H1 (cell line): Measurements from ENCODE around the gene CTF1. TPM values are rescaled to one million over a fixed set of nuclear protein-coding genes. Genes with fewer than 3 reads are reported as not detected.

Experiments
- CTCF ChIA-PET: fragments of 300-600 bp; sonication (Branson Sonifier 250); formaldehyde crosslinking; loops from one replicate; lab custom pipeline; 2021; ENCODE audit not compliant: partially characterized antibody; lab: Charles Lee
- POLR2A ChIA-PET: fragments of 300-600 bp; sonication (Branson Sonifier 250); formaldehyde crosslinking; loops from one replicate; lab custom pipeline; 2021; ENCODE audit warnings: inconsistent platforms; ENCODE audit not compliant: partially characterized antibody; lab: Charles Lee
- DNase-seq, 2 experiments: peaks; one replicate each; pipeline versions ENCODE4 v3.0.0 to v3.0.0-alpha.2; 2010 to 2022; ENCODE audit warnings: low spot score in 2 of 2, low read depth in 1 of 2, mixed read lengths in 1 of 2
- FAIRE-seq: peaks from 2 replicates; lab custom pipeline; 2011; peaks lifted over from hg19 to GRCh38; lab: Jason Lieb, UNC
- H2AFZ ChIP-seq: 2 replicates; pipeline ENCODE4 v1.8.1; 2012; ENCODE audit warnings: low read length, inconsistent platforms
- H2AK5ac ChIP-seq: 2 replicates; pipeline ENCODE4 v1.6.1; 2013; ENCODE audit warnings: low read depth, low read length
- H2BK120ac ChIP-seq: replicated peaks from 2 replicates; pipeline ENCODE3; 2013; ENCODE audit warnings: low read depth, low read length, inconsistent platforms
- H2BK12ac ChIP-seq: 2 replicates; pipeline ENCODE4 v1.6.1; 2013; ENCODE audit warnings: low read depth, low read length
- H2BK15ac ChIP-seq: 2 replicates; pipeline ENCODE4 v1.6.1; 2013; ENCODE audit warnings: low read length
- H2BK20ac ChIP-seq: 2 replicates; pipeline ENCODE4 v1.6.1; 2013; ENCODE audit warnings: low read length
- H2BK5ac ChIP-seq: 2 replicates; pipeline ENCODE4 v1.6.1; 2013; ENCODE audit warnings: low read depth, low read length
- H3K14ac ChIP-seq: 2 replicates; pipeline ENCODE4 v1.6.1; 2013; ENCODE audit warnings: inconsistent platforms; ENCODE audit not compliant: insufficient read length
- H3K18ac ChIP-seq: 2 replicates; pipeline ENCODE4 v1.6.1; 2013; ENCODE audit warnings: low read length; ENCODE audit errors: extremely low read depth
- H3K23ac ChIP-seq: 2 replicates; pipeline ENCODE4 v1.6.1; 2013; ENCODE audit warnings: inconsistent platforms; ENCODE audit not compliant: insufficient read length
- H3K23me2 ChIP-seq: 2 replicates; pipeline ENCODE4 v1.6.1; 2013; ENCODE audit warnings: low read depth, low read length
- H3K27ac ChIP-seq: 2 replicates; pipeline ENCODE4 v1.6.1; 2011; ENCODE audit warnings: low read depth, low read length, inconsistent platforms
- H3K27me3 ChIP-seq, 4 experiments: replicated peaks in 1 of 4; 1 replicate in 1 of 4; 2 replicates in 3 of 4; pipeline versions ENCODE4 v1.6.1 to v1.8.1; 2011 to 2013; ENCODE audit warnings: low read length in 3 of 4, mild to moderate bottlenecking in 3 of 4, inconsistent platforms in 2 of 4, mixed read lengths in 2 of 4, moderate library complexity in 1 of 4; ENCODE audit not compliant: control insufficient read depth in 3 of 4, insufficient read depth in 3 of 4; ENCODE audit errors: extremely low read depth in 1 of 4
- H3K36me3 ChIP-seq, 4 experiments: 2 replicates each; pipeline versions ENCODE4 v1.6.1 to v1.8.1; 2011 to 2013; ENCODE audit warnings: mild to moderate bottlenecking in 4 of 4, low read length in 3 of 4, moderate library complexity in 2 of 4, control low read depth in 1 of 4, inconsistent platforms in 1 of 4; ENCODE audit not compliant: insufficient read depth in 4 of 4, control insufficient read depth in 2 of 4
- H3K4ac ChIP-seq: replicated peaks from 2 replicates; pipeline ENCODE3; 2013; ENCODE audit warnings: low read length, low read depth, mixed read lengths, inconsistent platforms; ENCODE audit not compliant: insufficient read length
- H3K4me1 ChIP-seq, 4 experiments: replicated peaks in 1 of 4; 1 replicate in 1 of 4; 2 replicates in 3 of 4; pipeline versions ENCODE4 v1.6.1 to v1.8.1; 2011 to 2013; ENCODE audit warnings: low read length in 3 of 4, inconsistent platforms in 2 of 4, mixed read lengths in 1 of 4; ENCODE audit not compliant: insufficient read depth in 4 of 4, control insufficient read depth in 3 of 4
- H3K4me2 ChIP-seq, 2 experiments: 2 replicates each; pipeline versions ENCODE4 v1.6.1 to v1.8.1; 2011 to 2013; ENCODE audit warnings: low read depth in 2 of 2, low read length in 2 of 2, control low read depth in 1 of 2, inconsistent platforms in 1 of 2, mild to moderate bottlenecking in 1 of 2; ENCODE audit not compliant: insufficient read depth in 1 of 2
- H3K4me3 ChIP-seq, 4 experiments: fragments of 200-600, 300-600 bp in 1 of 4; sonication (generic), shearing (Covaris generic), sonication (Bioruptor Twin) in 1 of 4; 2 replicates each; pipeline versions ENCODE4 v1.5.1 to v1.8.1; 2011 to 2016; ENCODE audit warnings: low read length in 4 of 4, low read depth in 3 of 4, control low read depth in 2 of 4, inconsistent platforms in 2 of 4, mild to moderate bottlenecking in 2 of 4, mixed read lengths in 1 of 4, moderate library complexity in 1 of 4; ENCODE audit not compliant: insufficient read depth in 2 of 4; ENCODE audit errors: extremely low read depth in 1 of 4
- H3K56ac ChIP-seq: replicated peaks from 2 replicates; pipeline ENCODE3; 2013; ENCODE audit warnings: low read depth, mild to moderate bottlenecking, mixed read lengths, low read length, inconsistent platforms; ENCODE audit not compliant: insufficient read length
- H3K79me1 ChIP-seq: 2 replicates; pipeline ENCODE4 v1.6.1; 2013; ENCODE audit warnings: low read depth, low read length, control low read depth
- H3K79me2 ChIP-seq, 2 experiments: 2 replicates each; pipeline versions ENCODE4 v1.6.1 to v1.8.1; 2012 to 2013; ENCODE audit warnings: low read length in 2 of 2, mild to moderate bottlenecking in 2 of 2, inconsistent platforms in 1 of 2; ENCODE audit not compliant: insufficient read depth in 2 of 2, control insufficient read depth in 1 of 2
- H3K9ac ChIP-seq, 4 experiments: replicated peaks in 1 of 4; 1 replicate in 1 of 4; 2 replicates in 3 of 4; pipeline versions ENCODE4 v1.6.1 to v1.8.1; 2011 to 2013; ENCODE audit warnings: low read depth in 3 of 4, low read length in 3 of 4, control low read depth in 2 of 4, mild to moderate bottlenecking in 2 of 4, moderate library complexity in 2 of 4, inconsistent platforms in 1 of 4; ENCODE audit errors: extremely low read depth in 1 of 4
- H3K9me3 ChIP-seq, 2 experiments: 2 replicates each; pipeline versions ENCODE4 v1.6.1 to v1.8.1; 2012 to 2013; ENCODE audit warnings: mild to moderate bottlenecking in 2 of 2, moderate library complexity in 2 of 2, control low read depth in 1 of 2, inconsistent platforms in 1 of 2, low read depth in 1 of 2, low read length in 1 of 2, mixed read lengths in 1 of 2; ENCODE audit not compliant: insufficient read depth in 2 of 2
- H4K20me1 ChIP-seq, 2 experiments: replicated peaks in 1 of 2; 2 replicates each; pipeline versions ENCODE3 to v1.8.1; 2011 to 2013; ENCODE audit warnings: inconsistent platforms in 2 of 2, low read length in 2 of 2, mild to moderate bottlenecking in 1 of 2; ENCODE audit not compliant: insufficient read depth in 2 of 2, control insufficient read depth in 1 of 2
- H4K5ac ChIP-seq: 2 replicates; pipeline ENCODE4 v1.6.1; 2013; ENCODE audit warnings: low read length, low read depth, mixed read lengths, inconsistent platforms; ENCODE audit not compliant: insufficient read length
- H4K8ac ChIP-seq: 2 replicates; pipeline ENCODE4 v1.8.0; 2013; ENCODE audit warnings: mild to moderate bottlenecking, moderate library complexity, low read length, inconsistent platforms; ENCODE audit not compliant: insufficient read depth; ENCODE audit errors: extremely low read depth
- H4K91ac ChIP-seq: replicated peaks from 2 replicates; pipeline ENCODE3; 2013; ENCODE audit warnings: low read length, mixed read lengths, inconsistent platforms; ENCODE audit not compliant: insufficient read length
- FOSL1 ChIP-seq: IDR thresholded peaks from 2 replicates; pipeline ENCODE4 v1.6.1; 2011; ENCODE audit warnings: mild to moderate bottlenecking, low read depth, low read length, moderate library complexity; ENCODE audit not compliant: insufficient read depth
- HDAC6 ChIP-seq: IDR thresholded peaks from one replicate; pipeline ENCODE4 v1.7.1; 2012; ENCODE audit warnings: low read depth, mild to moderate bottlenecking, inconsistent platforms, low read length, moderate library complexity
- KDM1A ChIP-seq: fragments of 200-600, 300-600 bp; sonication (generic); IDR thresholded peaks from 2 replicates; pipeline ENCODE4 v1.7.1; 2016; ENCODE audit warnings: mild to moderate bottlenecking, low read length, borderline replicate concordance
- NANOG ChIP-seq: IDR thresholded peaks from 2 replicates; pipeline ENCODE4 v1.6.1; 2011; ENCODE audit warnings: low read length, low read depth, mild to moderate bottlenecking, inconsistent platforms; ENCODE audit not compliant: insufficient read depth, poor library complexity, severe bottlenecking
- SP4 ChIP-seq: IDR thresholded peaks from 2 replicates; pipeline ENCODE4 v1.6.1; 2012; ENCODE audit warnings: low read length, inconsistent platforms
- WGBS, 2 experiments: shearing (Covaris generic) in 1 of 2; methylation state at CpG; one replicate each; pipeline versions ENCODE4 v1.1.6 to v1.1.7; 2013 to 2015; ENCODE audit warnings: low lambda C conversion rate in 2 of 2, mixed read lengths in 2 of 2, inconsistent platforms in 1 of 2, low coverage in 1 of 2, missing lambda C conversion rate in 1 of 2; ENCODE audit not compliant: insufficient replicate concordance in 2 of 2, insufficient coverage in 1 of 2, insufficient read length in 1 of 2; ENCODE audit errors: extremely low coverage in 1 of 2, missing lambda C conversion rate in 1 of 2; 5-methylcytosine and 5-hydroxymethylcytosine counted together
- polyA plus RNA-seq, 7 experiments: library from polyadenylated mRNA; depleted of rRNA in 3 of 7; stranded (reverse) in 5 of 7; unstranded in 2 of 7; fragments of >200 nt in 5 of 7; fragments of 200-250 nt in 2 of 7; gene quantifications; 1 replicate in 5 of 7; 2 replicates in 1 of 7; 4 replicates in 1 of 7; pipeline versions ENCODE4 v1.2.1 to v1.2.3, GENCODE V29; 2011 to 2013; ENCODE audit warnings: missing spikeins in 2 of 7, mixed read lengths in 2 of 7
- total RNA-seq: library from RNA; stranded (reverse); fragmentation: NEBNext Ultra II Directional; extraction: Animal tissue kit (Norgen Biotek cat#: 25700); gene quantifications from 2 replicates; pipeline ENCODE4 v1.2.1, GENCODE V29; 2021

Gene CTF1
- total and polyA plus RNA-seq, 2 of the 8 experiments (the other 6 are each of a cell fraction or from before 2014, with no cell fraction given), result 0.97 to 3.4 TPM

GRCh38 chr16:30942426-30942806, 46.0 kb downstream of the CTF1 start:
- H3K79me1 ChIP-seq, result peaks cover 2% of the 10 kb centered on the region; the same call in 1 of the 2 replicates
- no peaks in the 10 kb centered on the region for H3K27me3 ChIP-seq
- ChIA-PET CTCF (interaction anchor here (0.6 to 4.5 kb wide), 26 partner anchors 8 to 501 kb away, joined by 3 to 33 read pairs (median 4); partner anchors contain the start of gene STX4), POLR2A (interaction anchor here (0.6 to 12.0 kb wide), 11 partner anchors 8 to 196 kb away, joined by 3 to 105 read pairs (median 4); partner anchors contain the start of genes FBXL19, KAT8, ORAI3 and SETD1A)
- H2BK12ac ChIP-seq, result no peak overlapping the region
- H3K4me3 ChIP-seq, result 0 out of 8 replicates have a peak overlapping the region, but pooled peaks of 2 of the 4 experiments have one; percentile 1 to 10
- H2BK120ac ChIP-seq, result no peak overlapping the region
- H3K9me3 ChIP-seq, result no peaks in the 10 kb centered on the region
- no peak overlapping the region for H3K9ac ChIP-seq
- no peak overlapping the region for H4K5ac ChIP-seq
- peaks cover 11 to 22% (median 12%) of the 10 kb centered on the region in 4 experiments; a peak in 7 of 8 replicates for H3K36me3 ChIP-seq
- H2BK15ac ChIP-seq, result no peak overlapping the region
- no peak overlapping the region for H2BK20ac ChIP-seq
- no peak for TF ChIP-seq FOSL1
- TF ChIP-seq NANOG, result no peak
- TF ChIP-seq KDM1A, result no peak
- no peak for TF ChIP-seq SP4
- TF ChIP-seq HDAC6, result no peak
- H4K20me1 ChIP-seq, result peaks cover 3 to 12% of the 10 kb centered on the region in 2 experiments
- H3K14ac ChIP-seq, result no peak overlapping the region
- peak overlapping the region; percentile 48; the same call in 1 of the 2 replicates for H2BK5ac ChIP-seq
- H2AFZ ChIP-seq, result no peak overlapping the region
- H3K27ac ChIP-seq, result no peak overlapping the region
- no peak overlapping the region for H3K56ac ChIP-seq
- H3K23me2 ChIP-seq, result no peaks in the 10 kb centered on the region; the same call in 1 of the 2 replicates
- H3K4ac ChIP-seq, result no peak overlapping the region
- H3K18ac ChIP-seq, result no peak overlapping the region
- no peaks in the 10 kb centered on the region; a peak in 1 of 4 replicates for H3K79me2 ChIP-seq
- no peak for FAIRE-seq
- DNase-seq, result no peak
- H4K8ac ChIP-seq, result no peak overlapping the region
- 78% methylated on average over 4 of the region's 4 CpGs; no CpG with 5 or more reads in 1 of the 2 experiments for WGBS, 2 experiments
- no peak overlapping the region for H2AK5ac ChIP-seq
- H3K4me2 ChIP-seq, result peak overlapping the region in 1 of 2 experiments; percentile 22; a peak in 1 of 4 replicates
- H3K4me1 ChIP-seq, result peaks cover 0 to 19% (median 13%) of the 10 kb centered on the region in 4 experiments; a peak in 6 of 7 replicates
- H3K23ac ChIP-seq, result no peak overlapping the region
- no peak overlapping the region for H4K91ac ChIP-seq
